Activated naive CD8-positive, alpha-beta T cell (primary cell): ENCODE measurements around the gene OSBP2.

Experiments used
- H3K27ac Mint-ChIP-seq: one replicate; pipeline ENCODE4 v1.8.0; 2021; ENCODE audit warnings: mixed read lengths
- H3K27me3 Mint-ChIP-seq: one replicate; pipeline ENCODE4 v1.8.0; 2021; ENCODE audit warnings: mixed read lengths
- H3K36me3 Mint-ChIP-seq: one replicate; pipeline ENCODE4 v1.8.0; 2021; ENCODE audit warnings: mixed read lengths
- H3K4me1 Mint-ChIP-seq: one replicate; pipeline ENCODE4 v1.8.0; 2021; ENCODE audit warnings: low read depth, mixed read lengths
- H3K4me3 Mint-ChIP-seq: one replicate; pipeline ENCODE4 v1.8.0; 2021; ENCODE audit warnings: mild to moderate bottlenecking, mixed read lengths
- H3K9me3 Mint-ChIP-seq: one replicate; pipeline ENCODE4 v1.8.0; 2021; ENCODE audit warnings: low read depth, mixed read lengths

The OSBP2 gene

DNA sequence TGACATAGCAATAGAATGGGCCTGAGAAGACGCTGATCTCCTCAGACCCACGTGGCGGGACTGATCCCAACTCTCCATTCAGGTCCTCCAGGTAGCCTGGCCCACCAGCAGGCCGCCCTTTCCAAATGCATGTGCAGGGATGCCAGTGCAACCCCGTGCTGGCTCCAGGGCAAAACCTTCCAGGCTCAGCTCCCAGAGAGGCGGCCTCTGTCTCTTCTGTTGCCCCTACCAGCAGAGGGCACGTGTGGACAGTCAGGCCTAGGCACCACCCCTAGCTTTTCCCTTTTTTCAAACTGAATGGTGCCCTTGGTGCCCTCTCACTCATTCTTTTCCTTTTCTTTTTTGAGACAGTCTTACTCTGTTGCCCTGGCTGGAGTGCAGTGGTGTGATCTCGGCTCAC lies 121.7 kb downstream of the OSBP2 start:
- no peaks in the 10 kb centered on the region for H3K9me3 Mint-ChIP-seq
- H3K27ac Mint-ChIP-seq: no peak overlapping the region
- peaks cover 3% of the 10 kb centered on the region for H3K36me3 Mint-ChIP-seq
- peaks cover 3% of the 10 kb centered on the region for H3K4me1 Mint-ChIP-seq
- peaks cover 15% of the 10 kb centered on the region for H3K27me3 Mint-ChIP-seq
- H3K4me3 Mint-ChIP-seq: no peak overlapping the region

DNA sequence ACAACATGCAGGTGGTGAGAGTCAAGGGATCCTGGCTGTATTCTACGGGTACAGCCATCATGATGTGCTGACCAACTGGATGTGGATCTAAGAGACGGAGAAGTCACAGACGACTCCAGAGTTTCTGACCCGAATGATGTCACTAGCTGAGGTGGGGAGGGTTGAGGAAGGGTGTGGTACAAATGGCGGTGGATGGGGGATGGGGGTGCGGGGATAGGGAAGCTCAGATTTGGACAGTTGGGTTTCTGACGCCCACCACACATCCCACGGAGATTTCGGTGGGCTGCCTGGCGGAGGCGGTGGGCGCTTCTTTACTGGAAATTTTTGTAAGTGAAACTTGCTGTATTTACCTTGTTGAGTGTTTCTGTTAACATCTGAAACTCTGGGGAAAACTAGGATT lies 126.7 kb downstream of the OSBP2 start:
- Mint-ChIP-seq H3K27me3 (peaks cover 36% of the 10 kb centered on the region), H3K4me1 (peaks cover 7% of the 10 kb centered on the region), H3K27ac (no peak overlapping the region), H3K4me3 (peak overlapping the region; percentile 63), H3K36me3 (peaks cover 6% of the 10 kb centered on the region), H3K9me3 (no peaks in the 10 kb centered on the region)

DNA sequence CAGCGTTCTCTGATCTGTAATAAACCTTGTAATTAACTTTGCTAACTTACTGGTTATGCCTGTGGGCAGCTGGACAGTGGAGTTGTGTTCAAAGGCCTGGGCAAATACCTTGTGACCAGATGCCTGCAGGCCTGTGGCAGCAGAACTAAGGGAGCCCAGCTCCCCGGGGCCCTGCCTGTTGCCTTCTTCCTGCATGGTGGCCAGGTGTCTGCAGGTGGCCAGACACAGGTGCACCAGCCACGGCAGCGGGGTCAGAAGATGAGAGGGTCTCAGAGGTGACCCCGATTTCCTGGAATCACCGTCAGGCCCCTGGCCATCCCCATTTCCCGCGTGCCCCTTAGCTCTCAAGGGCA lies 127.2 kb downstream of the OSBP2 start:
- Mint-ChIP-seq H3K27me3 (peaks cover 36% of the 10 kb centered on the region), H3K27ac (no peak overlapping the region), H3K4me3 (peak overlapping the region; percentile 63)

DNA sequence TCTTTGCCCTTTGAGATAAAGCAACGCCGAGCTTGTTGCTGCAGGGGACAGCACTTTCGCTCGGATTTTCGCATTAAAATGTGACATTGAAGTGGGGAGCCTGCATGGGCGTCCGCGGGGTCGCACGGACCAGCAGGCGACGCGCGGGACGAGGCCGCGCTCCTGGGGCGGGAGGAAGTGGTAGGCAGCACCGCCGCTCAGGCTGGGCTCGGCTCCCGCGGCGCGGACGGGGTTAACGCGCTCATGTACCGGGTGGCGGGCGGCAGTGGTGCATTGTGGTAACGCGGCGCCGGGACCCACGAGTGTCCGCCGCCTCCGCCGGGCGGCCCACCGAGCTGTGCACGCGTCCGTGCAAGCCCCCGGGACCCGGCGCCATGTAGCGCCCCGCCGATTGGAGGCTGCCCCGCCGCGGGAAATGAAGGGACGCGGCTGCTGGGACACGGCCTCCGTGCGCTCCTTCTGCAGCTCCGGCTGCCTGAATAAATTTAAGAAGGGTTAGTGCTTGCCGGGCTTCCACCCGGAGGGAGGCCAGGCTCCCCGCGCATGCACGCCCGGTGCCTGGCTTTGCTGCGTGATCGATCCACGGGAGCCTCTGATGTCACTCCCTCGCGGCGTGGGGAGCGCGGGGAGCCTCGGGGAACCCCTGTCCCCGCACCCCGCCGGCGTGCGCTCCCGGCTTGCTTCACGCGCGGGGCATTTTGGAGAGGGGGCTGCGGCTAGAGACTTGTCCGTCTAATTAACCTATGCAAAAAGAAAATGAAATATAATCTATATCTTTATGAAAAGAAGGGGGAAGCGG lies 127.7 kb downstream of the OSBP2 start:
- peak overlapping the region; percentile 63 for H3K4me3 Mint-ChIP-seq
- no peaks in the 10 kb centered on the region for H3K9me3 Mint-ChIP-seq

More for the DNA sequence above, 127.2 kb downstream of the OSBP2 start:
- Mint-ChIP-seq H3K4me1 (peaks cover 7% of the 10 kb centered on the region), H3K9me3 (no peaks in the 10 kb centered on the region), H3K36me3 (peaks cover 6% of the 10 kb centered on the region)

DNA sequence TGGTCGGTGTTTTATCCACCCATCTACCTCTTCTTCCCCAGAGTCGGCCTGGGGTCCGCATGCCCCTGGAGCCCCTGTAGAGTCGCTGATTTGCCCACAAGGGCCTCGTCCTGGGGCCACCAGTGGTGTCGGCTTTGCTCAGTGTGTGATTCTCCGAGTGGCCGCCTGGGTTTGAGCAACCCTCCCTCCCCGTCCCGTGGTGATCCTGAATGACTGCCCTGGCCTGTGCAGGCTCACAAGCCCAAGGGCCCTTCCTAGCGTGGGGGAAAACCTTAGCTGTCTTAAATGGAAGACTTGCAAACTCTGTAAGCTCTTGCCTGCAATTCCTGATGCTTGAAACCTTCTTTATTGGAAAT lies 128.3 kb downstream of the OSBP2 start:
- H3K27ac Mint-ChIP-seq: no peak overlapping the region
- peak overlapping the region; percentile 73 for H3K4me3 Mint-ChIP-seq
- H3K4me1 Mint-ChIP-seq: peaks cover 7% of the 10 kb centered on the region
- no peaks in the 10 kb centered on the region for H3K9me3 Mint-ChIP-seq
- peaks cover 6% of the 10 kb centered on the region for H3K36me3 Mint-ChIP-seq
- H3K27me3 Mint-ChIP-seq: peaks cover 39% of the 10 kb centered on the region

More for the DNA sequence above, 127.7 kb downstream of the OSBP2 start:
- peaks cover 7% of the 10 kb centered on the region for H3K4me1 Mint-ChIP-seq
- no peak overlapping the region for H3K27ac Mint-ChIP-seq
- H3K27me3 Mint-ChIP-seq: peaks cover 36% of the 10 kb centered on the region
- peaks cover 6% of the 10 kb centered on the region for H3K36me3 Mint-ChIP-seq

DNA sequence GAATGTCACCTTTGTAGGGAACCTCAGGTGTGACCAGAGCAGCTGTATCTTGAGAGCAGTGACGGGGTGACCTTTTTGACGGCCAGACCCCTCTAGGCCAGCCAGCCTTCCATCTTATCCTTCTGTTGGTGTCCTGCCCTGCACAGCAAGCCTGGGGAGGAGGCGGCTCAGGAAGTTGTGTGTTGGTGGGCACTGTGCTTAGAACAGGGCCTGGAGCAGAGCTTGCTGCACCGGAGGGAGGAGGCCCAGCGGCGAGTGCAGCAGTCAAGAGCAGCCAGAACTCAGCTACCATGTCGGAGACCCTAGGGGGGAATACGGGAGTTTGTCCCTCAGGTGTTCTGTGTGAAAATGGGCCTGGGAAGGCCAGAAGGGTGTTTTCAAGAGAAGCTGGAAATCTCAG lies 129.4 kb downstream of the OSBP2 start:
- peaks cover 35% of the 10 kb centered on the region for H3K27me3 Mint-ChIP-seq
- H3K4me3 Mint-ChIP-seq: no peak overlapping the region
- H3K27ac Mint-ChIP-seq: no peak overlapping the region
- H3K36me3 Mint-ChIP-seq: peaks cover 6% of the 10 kb centered on the region
- peaks cover 7% of the 10 kb centered on the region for H3K4me1 Mint-ChIP-seq
- H3K9me3 Mint-ChIP-seq: no peaks in the 10 kb centered on the region

DNA sequence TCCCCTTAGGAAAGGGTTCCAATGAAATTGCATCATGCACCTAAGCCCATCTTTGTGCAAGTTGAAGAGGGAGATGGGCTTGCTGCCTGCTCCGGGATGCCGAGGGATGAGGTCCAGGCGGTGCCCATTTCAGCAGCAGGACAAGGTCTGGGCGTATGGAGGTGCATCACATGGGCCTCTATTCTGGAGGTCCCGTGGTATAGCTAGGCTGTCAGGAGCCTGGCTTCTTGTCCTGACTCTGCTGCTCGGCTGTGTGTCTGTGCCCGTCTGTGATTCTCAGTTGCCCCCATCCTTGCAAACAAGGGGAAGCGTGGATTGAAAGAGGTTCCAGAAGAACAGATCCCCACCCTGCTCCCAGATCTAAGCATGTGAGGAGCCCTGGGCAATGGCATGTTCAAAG lies 130.0 kb downstream of the OSBP2 start:
- H3K4me3 Mint-ChIP-seq: no peak overlapping the region
- peaks cover 6% of the 10 kb centered on the region for H3K36me3 Mint-ChIP-seq
- H3K27me3 Mint-ChIP-seq: peaks cover 35% of the 10 kb centered on the region

DNA sequence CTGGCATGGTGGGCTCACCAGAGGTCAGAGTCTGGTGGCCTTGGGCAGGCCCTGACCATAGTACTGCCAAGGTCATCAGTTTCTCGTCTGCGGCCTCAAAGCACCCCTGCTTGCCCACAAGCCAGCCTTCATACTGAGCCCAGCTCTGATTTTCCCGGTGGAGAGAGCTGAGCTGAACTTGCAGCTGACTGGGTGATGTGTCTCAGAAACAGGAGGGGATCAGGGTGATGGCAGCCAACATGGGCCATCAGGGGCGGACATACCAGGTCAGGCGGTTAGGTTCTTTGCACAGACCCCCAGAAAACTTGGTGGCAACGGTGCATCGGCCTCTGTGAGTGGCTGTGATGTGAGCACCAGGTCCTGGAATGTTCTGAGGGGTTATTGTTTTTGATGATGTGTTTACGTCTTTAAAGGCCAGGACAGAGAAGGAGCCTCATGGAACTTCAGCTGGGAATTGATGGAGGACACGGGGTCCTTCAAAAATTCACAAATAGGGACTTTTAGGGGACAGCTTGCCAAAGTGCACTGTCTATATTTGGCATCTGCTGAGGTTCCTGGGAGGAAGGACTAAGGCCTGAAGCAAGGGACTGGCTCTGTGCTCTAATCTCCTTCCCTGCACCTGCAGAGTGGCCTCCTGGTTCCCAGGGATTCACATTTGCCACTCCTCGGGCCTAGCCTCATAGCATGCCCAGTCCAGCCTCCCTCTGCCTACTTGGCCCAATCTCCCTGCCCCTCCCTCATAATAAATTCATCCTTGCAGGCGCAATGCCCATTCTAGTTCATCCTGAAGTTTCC lies 131.2 kb downstream of the OSBP2 start:
- H3K27ac Mint-ChIP-seq: no peak overlapping the region
- no peak overlapping the region for H3K4me3 Mint-ChIP-seq
- H3K36me3 Mint-ChIP-seq: peaks cover 6% of the 10 kb centered on the region
- H3K27me3 Mint-ChIP-seq: peaks cover 31% of the 10 kb centered on the region
- peaks cover 7% of the 10 kb centered on the region for H3K4me1 Mint-ChIP-seq
- no peaks in the 10 kb centered on the region for H3K9me3 Mint-ChIP-seq

More for the DNA sequence above, 130.0 kb downstream of the OSBP2 start:
- Mint-ChIP-seq H3K9me3 (no peaks in the 10 kb centered on the region), H3K27ac (no peak overlapping the region), H3K4me1 (peaks cover 7% of the 10 kb centered on the region)

DNA sequence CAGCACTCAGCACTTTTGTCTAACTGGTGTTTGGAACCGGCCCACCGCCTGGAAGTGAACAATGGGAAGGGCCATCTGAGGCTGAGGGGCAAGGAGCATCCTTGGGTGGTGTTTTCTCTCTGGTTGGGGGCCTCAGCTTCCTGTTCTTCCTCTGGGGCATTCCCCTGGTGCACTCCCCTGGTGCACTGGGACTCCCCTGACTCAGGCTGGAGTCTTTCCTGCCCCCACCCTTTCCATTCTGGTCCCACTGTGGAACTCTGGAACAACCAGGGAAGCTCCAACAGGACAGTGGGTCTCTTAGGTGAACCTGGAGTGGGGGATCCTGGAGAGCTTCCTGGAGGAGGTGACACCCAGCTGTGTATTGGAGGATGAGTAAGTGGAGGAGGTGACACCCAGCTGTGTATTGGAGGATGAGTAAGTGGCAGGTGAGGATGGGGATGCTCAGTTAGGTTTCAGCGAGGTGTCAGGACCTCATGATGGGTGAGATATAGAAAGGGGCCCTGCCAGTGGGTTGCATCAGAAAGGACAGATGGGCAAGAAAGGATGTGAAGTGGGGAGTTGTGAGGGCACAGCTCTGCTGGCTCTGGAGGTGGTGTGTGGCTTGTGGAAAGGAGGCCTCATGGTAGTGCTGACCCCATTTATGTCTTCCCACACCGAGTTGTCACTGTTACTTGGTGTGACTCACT lies 132.1 kb downstream of the OSBP2 start:
- Mint-ChIP-seq H3K27ac (no peak overlapping the region), H3K36me3 (peaks cover 3% of the 10 kb centered on the region), H3K9me3 (no peaks in the 10 kb centered on the region), H3K27me3 (peaks cover 25% of the 10 kb centered on the region), H3K4me1 (peaks cover 3% of the 10 kb centered on the region), H3K4me3 (no peak overlapping the region)

DNA sequence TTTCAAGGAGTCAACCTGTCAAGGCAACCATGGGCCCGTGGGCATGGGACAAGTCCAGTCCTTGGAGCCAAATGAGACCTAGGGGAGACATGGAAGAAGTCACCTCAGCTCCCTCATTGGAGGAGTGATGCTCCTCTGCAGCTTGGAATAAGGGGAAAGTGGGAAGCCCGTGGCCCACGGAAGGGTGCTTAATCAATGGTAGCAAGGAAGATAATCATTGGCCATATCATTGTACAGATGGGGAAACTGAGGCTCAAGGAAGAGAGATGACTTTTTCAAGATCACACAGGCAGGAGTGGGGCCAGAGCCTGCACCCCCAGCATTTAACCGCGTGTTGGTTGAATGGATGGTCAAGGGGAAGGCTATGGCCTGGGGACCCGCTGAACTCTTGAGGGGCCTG lies 133.0 kb downstream of the OSBP2 start:
- peaks cover 3% of the 10 kb centered on the region for H3K36me3 Mint-ChIP-seq
- no peaks in the 10 kb centered on the region for H3K9me3 Mint-ChIP-seq

DNA sequence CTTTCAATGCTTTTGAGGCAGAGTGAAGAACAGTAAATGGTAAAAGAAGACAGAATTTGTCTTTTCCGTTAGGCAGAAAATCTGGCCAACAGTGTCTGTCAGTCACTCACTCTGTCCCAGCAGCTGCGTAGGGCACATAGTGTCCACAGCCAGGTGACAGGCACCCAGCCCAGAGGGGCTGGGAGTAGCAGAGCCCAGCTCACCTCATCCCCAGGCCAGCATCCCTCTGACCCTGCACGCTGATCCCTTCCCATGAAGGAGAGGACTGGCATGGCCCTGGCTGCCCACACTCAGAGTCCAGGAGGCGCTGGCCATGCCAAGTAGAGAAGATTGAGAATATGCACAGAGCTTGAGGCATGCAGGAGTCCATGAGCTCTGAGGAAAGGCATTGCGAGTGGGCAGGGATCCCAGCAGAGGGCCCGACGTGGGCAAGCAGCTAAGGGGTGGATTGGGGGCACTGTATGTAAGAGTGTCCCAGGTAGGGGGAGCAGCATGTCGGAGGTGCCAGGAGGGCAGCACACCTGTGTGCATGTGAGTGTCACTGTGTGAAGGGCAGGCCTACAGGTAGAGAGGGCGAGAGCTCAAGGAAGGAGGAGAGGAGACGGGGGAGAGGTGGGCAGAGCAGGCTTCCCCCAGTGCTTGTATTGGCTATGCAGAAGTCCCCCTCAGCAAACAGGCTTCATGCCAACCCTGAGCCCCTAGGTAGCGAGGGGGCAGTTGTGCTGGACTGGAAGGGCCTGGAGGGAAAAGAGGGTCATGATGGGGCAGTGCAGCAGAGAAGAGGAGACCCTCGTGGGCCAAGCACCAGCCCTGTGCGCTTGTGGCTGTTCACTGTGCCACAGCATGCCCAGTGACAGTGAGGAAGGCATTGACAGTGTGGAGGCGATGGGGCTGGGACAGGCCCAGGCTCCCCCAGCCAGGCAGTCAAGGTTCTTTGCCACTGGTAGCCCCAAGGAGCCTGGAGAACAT lies 133.8 kb downstream of the OSBP2 start:
- Mint-ChIP-seq H3K4me1 (no peaks in the 10 kb centered on the region), H3K27me3 (peaks cover 20% of the 10 kb centered on the region), H3K4me3 (no peak overlapping the region), H3K36me3 (peaks cover 3% of the 10 kb centered on the region), H3K27ac (no peak overlapping the region), H3K9me3 (no peaks in the 10 kb centered on the region)

More for the DNA sequence above, 133.0 kb downstream of the OSBP2 start:
- H3K27me3 Mint-ChIP-seq: peaks cover 25% of the 10 kb centered on the region
- H3K4me1 Mint-ChIP-seq: peaks cover 3% of the 10 kb centered on the region
- H3K4me3 Mint-ChIP-seq: no peak overlapping the region
- H3K27ac Mint-ChIP-seq: no peak overlapping the region

DNA sequence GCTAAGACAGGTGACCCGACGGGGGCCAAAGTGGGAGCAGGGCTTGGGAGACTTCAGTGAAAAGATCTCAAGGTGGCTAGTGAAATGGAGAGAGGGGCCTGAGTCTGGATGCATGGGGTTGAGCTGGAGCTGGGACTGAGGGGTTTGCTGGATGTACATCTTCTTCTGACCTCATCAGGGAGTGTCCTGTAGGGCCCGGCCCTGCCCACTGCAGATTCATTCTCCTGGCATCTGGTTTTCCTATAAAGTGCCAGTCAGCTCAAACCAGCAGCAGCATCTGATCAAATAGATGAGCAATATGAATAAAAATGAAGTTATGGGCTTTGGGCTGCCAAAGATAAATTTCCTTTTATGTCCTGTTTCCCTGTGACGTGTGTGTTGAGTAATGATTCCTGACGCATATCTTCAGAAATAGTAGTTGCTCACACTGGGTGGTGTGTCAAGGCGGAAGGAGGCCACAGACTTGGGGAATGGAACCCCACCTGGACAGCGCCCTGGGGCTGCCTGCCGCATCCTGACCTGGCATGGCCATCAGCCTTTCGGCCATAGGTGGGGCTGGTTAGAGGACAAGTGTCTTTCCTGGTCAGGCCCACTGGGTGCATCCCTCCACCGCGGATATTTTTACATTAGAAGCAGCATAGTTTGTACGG lies 135.4 kb downstream of the OSBP2 start:
- Mint-ChIP-seq H3K27ac (no peak overlapping the region), H3K36me3 (no peaks in the 10 kb centered on the region), H3K9me3 (no peaks in the 10 kb centered on the region), H3K4me3 (no peak overlapping the region), H3K4me1 (no peaks in the 10 kb centered on the region), H3K27me3 (peaks cover 8% of the 10 kb centered on the region)

DNA sequence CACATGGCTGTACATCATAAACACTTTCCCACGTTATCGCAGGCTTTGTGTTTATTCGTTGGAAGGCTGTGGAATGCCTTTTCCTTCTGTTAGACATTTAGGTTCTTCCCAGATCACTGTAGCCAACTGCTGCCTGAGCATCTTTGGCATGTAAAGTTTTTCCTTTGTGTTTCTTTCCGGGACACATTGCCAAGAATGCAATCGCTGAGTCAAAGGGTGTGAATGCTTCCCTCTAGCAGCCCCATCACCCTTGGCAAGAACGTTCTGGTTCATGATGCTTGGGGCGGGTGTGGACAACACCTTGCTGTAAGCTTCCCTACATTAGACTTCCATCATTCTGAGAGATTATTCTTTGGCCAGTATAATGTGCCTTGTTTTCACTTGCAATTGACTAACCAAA lies 136.2 kb downstream of the OSBP2 start:
- Mint-ChIP-seq H3K4me3 (no peak overlapping the region), H3K36me3 (no peaks in the 10 kb centered on the region), H3K4me1 (no peaks in the 10 kb centered on the region), H3K27me3 (peaks cover 3% of the 10 kb centered on the region), H3K9me3 (no peaks in the 10 kb centered on the region), H3K27ac (no peak overlapping the region)
